Measurements from ENCODE around the gene TENM4.

The TENM4 gene

DNA sequence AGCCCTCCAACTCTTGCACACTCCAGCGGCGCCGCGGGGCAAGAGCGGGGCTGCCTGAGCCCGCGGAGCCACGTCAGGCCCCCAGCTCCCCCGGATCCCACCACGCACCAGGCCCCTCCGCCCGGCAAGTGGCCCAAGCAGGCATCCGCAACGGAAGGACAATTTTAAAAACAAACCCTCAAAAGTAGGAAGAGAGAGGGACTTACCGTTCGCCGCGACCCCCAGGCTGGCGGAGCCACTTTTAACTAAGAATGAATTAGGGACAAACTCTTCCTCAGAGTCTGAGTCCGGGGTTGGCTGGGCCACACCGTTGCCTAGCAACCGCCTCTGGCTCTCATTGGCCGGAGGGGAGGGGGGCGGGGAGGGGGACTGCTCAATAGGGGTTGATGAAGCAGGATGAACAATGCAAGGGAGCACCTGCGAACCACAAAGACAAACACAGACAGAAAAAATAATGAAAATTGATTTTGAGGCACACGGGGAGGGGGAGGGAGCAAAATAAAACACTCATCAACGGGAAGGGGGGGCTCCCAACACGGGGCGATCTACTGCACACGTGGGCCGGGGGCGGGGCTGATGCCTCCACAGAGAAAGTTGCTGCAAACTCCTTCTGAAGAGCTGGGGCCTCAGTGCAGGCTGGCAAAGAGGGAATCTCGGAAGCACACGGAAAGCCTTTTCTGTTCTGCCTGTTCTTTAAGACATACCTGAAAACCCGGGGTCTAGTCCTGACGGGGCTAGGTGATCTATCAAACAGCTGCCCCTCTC is 478.7 kb downstream of the TENM4 start:
- in situ Hi-C loops (cut with MboI; ENCODE audit: low sequenced_read_pairs): no loop called here

DNA sequence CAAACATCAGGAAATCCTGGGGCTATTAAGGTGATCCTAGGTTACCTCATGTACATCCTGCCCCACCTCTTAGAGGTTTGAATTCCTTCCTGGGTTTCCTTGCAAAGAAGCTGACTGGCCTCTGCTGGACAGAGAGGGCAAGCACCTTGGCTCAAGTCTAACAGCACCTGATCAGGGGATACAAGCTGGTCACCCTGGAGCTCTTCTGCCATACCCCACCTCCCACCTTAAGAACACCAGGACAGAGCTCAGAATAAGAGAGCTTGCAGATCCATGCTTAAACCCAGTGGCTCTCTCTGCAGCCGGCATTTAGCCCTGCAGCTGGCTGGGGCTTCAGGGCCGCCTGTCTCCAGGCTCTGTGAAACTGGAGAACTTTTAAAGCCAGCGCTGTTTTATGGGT is 479.6 kb downstream of the TENM4 start:
- in situ Hi-C loops (cut with MboI; ENCODE audit: low sequenced_read_pairs): no loop called here

DNA sequence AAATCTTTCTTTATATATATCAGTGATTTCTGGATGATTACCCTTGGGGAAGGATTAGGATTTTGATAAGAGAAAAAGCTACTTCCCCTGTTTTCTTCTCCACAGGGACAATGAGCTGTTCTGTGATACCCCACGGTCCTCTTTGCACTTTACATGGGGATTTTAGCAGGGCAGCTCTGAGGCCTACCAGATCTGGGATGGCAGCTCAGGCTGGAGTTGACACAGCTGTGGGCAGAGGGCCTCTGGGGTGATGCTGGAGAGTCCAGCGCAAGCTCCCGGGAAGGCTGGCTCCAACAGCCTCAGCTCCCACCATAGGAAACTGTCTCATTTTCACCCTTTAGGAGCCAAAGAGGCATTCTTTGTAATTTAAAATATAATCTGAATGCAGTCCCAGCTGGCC is 482.4 kb downstream of the TENM4 start:
- in situ Hi-C loops (cut with MboI; ENCODE audit: low sequenced_read_pairs): no loop called here

DNA sequence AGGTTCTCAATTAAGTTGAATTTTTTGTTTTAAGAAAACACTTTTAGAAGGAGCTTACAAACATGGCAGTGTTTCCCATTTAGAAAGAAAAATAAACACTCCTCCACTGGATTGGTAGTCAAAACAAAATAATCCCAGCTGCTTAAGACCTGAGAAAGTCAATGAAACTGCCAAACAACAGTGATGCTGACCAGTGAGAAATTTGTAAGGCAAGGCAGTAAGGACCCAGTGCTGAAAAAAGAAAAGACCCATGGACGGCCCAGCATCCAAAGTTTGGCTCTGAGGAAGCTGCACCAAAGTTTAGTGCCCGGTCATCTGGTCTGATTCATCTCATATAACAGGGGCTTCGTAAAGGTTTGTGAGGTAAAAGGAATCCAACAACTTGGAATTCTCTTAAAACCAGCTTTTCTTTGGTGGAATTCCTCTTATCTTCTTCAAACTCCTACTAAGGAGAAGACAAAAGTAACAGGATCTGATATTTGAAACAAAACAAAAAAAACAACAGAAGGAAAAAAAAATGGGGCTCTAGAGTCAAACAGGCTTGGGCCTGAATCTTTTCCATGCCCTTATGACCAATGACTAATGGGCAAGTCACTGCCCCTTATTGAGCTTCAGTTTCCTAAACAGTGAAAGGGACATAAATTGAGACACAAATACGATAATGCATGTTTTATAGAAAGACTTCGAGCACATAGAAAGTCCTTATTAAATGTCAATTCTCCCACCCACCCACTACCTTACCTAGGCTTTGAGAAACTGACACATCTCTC is 483.2 kb downstream of the TENM4 start:
- in situ Hi-C loops (cut with MboI; ENCODE audit: low sequenced_read_pairs): no loop called here

DNA sequence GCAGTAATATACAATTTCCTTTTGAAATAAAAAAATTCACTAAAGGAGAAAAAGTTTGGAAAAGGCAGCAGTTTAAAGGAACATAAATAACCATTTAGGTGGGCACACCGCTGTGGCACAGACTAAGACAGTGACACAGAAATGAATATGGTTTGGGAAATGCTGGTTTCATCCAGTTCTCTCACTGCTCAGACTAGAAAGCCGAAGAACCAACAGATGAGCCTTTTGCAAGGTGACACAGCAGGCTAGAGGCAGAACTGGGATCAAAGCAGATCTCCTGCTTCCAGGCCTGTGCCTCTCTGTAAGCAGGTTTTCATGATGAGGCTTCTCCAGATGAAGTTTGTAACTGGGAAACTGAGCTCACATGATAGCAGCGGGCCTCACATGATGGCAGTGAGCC is 486.1 kb downstream of the TENM4 start:
- in situ Hi-C loops (cut with MboI; ENCODE audit: low sequenced_read_pairs): no loop called here

DNA sequence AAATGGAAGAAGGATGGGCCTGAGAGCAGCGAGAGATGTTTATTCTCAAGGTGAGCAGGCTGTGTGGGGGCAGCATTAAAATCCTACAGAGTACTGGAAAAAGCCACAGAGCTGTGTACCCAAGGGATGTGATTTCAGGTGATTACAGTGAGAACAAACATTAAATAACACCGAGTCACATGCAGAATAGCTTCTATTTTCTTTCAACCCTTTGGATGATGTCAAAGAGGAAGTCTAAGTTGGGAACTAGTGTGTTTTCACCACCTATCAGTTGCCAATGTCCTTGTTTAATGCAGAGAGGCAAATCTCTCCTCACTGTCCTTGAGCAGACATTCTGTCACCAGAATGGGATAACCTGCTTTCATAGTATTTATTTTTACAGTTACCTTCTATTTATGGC is 486.6 kb downstream of the TENM4 start:
- in situ Hi-C loops (cut with MboI; ENCODE audit: low sequenced_read_pairs): no loop called here

DNA sequence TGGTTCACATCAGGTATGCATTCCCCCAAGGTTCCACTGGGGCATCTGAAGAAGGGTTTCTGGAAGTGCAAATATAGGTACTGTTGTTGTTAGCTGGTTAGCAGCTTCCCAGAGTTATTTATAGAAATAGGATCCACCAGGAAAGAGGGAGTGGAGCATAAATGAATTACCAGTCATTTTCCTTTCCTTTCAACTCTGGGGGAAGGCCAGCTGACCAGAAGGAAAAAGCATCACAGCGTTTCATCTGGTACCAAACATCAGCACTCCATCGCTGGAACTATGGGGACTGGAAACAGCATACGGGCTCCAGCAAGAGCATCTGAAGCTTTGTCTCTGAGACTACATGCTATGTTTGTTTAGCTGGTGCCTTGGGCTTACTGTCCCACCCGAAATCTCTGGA is 487.9 kb downstream of the TENM4 start:
- in situ Hi-C loops (cut with MboI; ENCODE audit: low sequenced_read_pairs): no loop called here

DNA sequence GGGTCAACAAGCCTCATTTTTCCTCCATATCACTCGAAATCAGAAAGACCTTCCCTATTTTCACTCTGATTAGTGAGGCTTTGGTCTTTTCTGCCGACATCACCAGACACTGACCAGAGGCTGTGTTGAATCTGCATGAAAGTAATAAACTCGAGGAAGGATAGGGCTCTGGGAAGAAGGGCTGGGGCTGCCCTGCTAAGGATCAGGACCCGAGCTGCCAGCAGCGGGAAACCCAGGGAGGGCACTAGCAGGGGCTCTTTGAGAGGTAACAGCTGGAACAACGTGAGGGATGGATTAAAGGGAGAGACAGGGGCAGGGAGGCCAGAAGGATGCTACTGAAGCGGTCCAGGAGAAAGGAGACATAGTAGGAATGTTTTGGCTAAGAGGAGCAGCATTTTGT is 488.7 kb downstream of the TENM4 start:
- in situ Hi-C loops (cut with MboI; ENCODE audit: low sequenced_read_pairs): no loop called here

DNA sequence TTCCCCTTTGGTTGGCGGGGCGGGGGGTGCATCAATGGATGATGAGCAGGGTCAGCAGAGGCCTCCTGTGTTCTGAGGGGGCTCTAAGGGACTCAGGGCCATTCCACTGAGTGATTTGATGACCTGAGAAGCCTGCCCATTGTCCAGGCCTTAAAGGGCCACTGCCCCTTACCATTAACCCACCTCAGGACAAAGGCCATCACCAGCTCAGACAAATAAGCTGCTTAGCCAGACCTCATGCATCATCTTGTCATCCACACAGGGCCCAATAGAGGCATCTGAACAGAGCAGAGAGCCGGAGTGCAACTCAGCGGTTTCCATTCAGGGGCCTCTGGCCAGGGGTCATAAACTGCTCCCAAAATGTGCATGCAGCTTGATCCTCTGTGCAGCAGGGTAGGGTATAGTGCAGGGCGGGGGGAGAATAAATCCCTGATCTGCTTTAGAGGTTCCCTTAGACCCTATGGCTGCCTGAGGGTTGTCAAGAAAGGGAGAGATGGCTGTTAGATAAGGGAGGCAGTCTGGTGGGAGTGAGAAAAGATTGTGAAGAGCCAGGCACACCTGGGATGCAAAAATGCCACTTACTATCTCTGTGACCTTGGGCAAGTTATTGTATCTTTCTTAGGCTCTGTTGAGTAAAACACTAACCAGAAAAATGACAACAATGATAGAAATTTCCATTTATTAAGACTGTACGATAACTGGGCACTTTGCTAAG is 490.7 kb downstream of the TENM4 start:
- in situ Hi-C loops (cut with MboI; ENCODE audit: low sequenced_read_pairs): no loop called here

DNA sequence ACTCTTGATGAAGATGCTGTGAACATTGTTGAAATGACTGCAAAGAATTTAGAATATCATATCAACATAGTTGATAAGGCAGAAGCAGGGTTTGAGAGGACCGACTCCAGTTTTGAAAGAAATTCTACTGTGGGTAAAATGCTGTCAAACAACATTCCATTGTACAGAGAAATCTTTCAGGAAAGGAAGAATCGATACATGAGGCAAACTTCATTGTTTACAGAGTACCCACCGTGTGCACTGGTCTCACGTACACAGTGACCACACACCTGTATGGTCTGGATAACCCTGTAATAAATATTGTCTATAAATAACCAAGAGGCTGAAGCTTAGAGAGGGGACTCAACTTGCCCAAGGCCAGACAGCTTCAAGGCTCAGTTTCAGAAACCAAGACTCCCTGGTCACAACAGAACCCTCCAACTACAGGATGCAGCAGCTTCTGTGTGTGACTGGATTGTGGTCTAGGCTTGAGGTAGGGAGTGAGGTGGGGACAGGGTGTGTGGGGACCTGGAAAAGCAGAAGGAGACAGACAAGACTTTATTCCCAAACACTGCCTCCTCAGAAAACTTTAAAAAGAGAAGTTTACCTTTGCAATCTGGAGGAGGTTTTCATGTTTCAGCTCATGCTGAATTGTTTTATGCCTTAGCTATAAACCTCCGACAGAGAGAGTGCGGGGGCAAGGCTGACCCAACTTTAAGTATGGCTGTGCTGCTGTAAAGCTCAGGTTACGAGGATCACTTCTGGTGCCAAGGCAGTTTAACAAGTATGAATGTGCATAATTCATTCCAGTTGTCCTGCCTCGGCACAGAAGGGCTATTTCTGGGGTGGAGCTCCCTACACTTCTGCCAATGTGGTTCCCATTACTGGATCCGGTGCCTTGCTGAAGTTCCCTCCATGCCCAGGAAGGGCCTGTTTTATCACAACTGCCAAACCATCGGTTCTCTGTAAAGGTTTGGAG is 493.6 kb downstream of the TENM4 start:
- in situ Hi-C loops (cut with MboI; ENCODE audit: low sequenced_read_pairs): no loop called here

DNA sequence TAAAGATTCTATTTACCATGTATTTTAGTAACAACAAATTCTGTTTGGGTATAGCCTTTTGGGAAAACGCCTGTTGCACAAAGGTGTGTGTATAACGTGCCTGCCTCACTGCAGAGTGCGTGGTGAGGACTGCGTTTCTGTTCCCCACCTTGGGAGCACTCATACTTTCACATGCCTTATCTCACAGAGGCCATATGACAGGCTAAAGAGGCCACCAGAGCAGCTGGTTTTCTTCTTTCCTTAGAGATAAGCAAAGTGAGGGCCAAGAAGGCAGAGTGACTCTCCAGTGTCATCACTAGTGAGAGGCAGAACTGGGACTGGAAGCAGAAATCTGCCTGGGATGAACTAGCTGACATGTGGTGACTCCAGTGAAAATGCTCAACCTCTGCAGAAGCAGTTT is 497.0 kb downstream of the TENM4 start:
- in situ Hi-C loops (cut with MboI; ENCODE audit: low sequenced_read_pairs): no loop called here

DNA sequence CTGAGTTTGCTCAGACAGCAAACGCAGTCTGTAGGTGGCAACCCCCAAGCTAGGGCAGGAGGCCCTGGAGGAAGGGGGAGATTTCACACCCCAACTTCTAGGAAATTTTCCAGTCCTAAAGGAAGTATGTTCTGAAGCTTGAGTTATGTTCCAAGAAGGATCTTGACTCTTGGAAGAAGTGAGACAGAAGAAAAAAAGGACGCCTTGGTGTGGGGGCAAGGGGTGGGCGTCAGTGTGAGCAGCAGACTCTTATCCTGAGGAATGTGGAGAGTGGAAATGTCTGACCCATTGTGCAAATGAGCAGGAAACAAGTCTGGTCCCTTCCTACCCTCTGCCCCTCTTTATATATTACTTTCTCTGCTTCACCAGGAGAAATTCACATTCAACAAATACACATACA is 497.7 kb downstream of the TENM4 start:
- in situ Hi-C loops (cut with MboI; ENCODE audit: low sequenced_read_pairs): no loop called here

DNA sequence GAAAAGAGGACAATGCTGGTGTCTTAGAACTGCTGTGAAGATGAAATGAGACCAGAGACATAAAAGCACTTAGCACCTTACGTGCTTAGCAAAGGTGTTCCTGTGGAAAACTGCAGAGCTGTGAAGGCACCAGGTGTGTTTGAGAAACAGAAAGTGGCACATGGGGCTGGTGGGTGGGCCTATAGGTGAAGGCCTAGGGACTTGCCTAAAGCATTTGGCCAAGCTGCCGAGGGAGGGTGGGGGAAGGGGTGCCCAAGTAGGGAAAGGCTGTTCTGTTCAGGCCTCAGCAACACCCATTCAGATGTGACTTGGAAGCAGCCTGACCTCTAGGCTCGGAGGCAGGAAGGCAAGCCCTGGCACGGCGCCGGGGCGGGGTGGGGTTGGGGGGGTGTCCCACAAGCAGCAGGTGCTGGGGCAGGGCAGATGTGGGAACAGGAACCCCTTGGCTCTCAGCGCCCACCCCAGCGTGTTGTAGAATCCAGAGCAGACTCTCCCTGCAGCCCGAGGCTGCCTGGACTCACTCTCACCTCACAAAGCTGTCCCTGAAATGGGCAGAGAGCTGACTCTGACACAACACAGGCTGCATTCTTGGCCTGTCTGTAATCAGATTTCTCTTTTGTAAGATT is 499.5 kb downstream of the TENM4 start:
- in situ Hi-C loops (cut with MboI; ENCODE audit: low sequenced_read_pairs): no loop called here

DNA sequence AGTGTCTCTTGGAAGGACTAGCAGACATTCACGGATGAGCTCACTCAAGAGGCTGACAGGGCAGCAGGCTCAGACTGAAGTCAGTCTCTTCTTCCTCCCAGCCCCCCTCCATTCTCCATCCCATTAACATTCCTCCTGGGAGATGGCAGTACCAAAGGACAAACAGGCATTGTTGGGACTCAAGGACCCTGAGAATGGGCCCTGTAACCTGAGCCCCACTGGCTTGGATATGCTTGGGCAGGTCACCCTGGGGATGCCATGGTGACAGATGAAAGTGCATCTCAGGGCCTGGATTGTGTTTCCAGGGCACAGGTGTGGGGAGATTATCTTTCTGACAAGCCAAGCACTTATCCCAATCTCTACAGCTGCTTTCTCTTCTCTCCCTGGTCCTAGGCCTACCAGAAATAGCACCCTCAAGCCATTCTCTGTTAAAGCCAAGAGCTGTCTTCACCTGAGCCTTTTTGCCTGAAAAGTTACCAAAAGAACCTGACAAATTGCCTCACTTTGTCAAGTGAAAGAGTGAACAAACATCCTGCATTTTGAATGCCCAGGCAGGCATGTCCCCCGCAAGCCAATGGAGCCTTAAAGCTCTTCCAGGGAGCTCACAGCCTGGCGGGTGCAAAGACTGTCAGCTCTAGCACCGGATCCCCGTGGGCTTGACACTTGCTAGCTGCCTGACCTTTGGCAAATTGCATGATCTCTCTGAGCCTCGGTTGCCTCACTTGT is 500.2 kb downstream of the TENM4 start:
- in situ Hi-C loops (cut with MboI; ENCODE audit: low sequenced_read_pairs): no loop called here

DNA sequence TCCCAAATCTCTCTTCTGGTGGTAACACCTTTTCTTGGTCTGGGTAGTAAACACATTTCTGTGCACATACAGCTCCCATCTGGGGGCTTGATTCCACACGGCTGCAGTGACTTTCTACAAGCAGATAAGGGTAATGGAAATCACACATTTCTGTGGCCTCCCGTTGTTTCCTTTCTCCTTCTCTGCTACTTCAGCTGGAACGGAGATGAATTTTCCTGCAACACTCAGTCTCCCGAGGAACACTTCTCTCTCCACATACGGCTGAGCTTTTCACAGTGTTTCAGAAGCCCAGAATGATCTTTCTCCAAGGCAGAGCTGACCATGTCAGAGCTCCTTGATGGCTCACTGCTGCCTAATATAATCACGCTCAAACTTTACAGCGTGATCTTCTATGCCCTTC is 501.9 kb downstream of the TENM4 start:
- in situ Hi-C loops (cut with MboI; ENCODE audit: low sequenced_read_pairs): no loop called here

DNA sequence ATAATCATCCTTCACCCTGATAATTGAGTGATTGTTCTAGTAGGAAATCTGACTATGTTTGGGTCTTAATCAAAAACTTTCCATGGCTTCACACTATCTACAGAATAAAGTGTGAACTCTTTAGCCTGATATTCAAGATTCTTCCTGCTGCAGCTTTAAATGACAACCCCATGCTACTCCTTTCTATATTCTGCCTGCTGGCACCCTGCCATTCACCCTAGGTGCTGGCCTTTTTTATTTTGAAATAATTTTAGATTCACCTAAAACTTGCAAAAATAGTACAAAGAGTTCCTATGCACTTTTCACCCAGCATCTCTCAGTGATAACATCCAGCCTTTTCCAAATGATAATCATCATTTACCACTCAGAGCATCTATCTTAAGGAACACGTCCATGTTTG is 502.8 kb downstream of the TENM4 start:
- in situ Hi-C loops (cut with MboI; ENCODE audit: low sequenced_read_pairs): no loop called here

DNA sequence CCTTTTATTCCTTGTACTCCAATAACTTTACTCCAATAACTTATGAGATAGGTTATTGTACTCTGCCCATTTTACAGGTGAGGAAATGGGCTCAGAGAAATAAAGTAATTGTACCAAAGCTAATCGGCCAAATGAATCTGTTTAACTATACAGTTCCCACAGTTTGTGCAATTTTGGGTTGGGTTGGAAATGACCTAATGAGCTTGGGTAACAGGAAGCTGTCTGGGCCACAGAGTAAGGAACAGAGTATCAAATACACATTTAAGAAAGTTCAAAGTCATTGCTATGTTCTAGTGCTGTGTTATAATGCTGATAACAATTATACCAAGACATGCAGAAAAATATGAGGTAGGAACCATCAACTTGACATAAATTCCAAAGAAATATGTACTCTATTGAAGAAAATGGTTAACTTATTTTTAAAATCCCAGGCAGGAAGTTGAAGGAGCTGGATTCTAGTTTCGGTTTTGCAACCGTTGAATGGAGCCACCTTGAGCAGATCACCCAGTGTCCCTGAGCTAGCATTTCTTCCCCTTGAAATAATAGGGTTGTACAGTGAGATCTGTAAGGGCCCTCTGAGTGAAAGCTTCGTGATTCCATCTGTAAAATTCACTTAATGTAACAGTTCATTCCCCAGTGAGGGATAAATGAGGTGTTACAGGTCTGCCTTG is 505.3 kb downstream of the TENM4 start:
- in situ Hi-C loops (cut with MboI; ENCODE audit: low sequenced_read_pairs): no loop called here

DNA sequence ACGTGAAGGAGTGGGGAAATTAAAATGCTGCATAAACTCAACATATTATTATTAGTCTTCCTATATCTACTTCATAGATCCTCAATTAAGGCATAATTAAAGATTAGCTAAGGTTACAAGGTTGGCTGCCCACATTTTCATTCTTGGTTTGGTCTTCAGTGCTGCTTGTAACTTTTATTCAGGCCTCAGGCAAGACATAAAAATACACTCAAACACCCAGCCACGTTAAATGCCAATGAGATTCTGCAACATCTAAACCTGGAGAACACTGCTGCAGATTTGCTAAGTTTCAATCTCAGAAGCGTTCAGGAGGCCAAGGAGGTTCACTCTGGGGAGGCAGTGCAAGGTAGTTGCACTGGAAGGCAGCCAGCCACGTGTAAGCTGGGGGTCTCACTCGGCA is 507.5 kb downstream of the TENM4 start:
- in situ Hi-C loops (cut with MboI; ENCODE audit: low sequenced_read_pairs): no loop called here

DNA sequence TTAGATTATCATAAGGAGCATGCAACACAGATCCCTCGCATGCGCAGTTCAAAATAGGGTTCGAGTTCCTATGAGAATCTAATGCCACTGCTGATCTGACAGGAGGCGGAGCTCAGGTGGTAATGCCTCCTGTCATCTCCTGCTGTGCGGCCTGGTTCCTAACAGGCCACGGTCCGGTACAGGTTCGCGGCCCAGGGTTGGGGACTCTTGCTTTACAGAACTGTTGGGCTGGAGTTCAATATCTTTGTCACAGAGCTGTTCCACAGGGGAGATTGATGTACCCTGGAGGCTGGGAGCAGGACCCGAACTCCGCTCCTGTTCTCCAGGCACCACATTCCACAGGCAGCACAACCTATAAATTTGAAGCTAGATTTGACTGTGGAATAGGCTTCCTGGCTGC is 508.1 kb downstream of the TENM4 start:
- in situ Hi-C loops (cut with MboI; ENCODE audit: low sequenced_read_pairs): no loop called here
